Caco-2 (cell line): ENCODE measurements around the gene SNCG. TPM values are rescaled to one million over a fixed set of nuclear protein-coding genes. Genes with fewer than 3 reads are reported as not detected.

Source experiments
- BruUV-seq: library from RNA; stranded (reverse); fragments of 400-500 nt; replicated peaks from 2 replicates; lab custom pipeline; 2021; lab: Mats Ljungman, UMichigan
- CTCF ChIA-PET: fragments of 300-600 bp; sonication (Branson Sonifier 250); formaldehyde crosslinking; loops from one replicate; lab custom pipeline; 2022; ENCODE audit warnings: antibody characterized with exemption; lab: Charles Lee
- POLR2A ChIA-PET: fragments of 300-600 bp; sonication (Branson Sonifier 250); formaldehyde crosslinking; loops from one replicate; lab custom pipeline; 2022; ENCODE audit warnings: antibody characterized with exemption; lab: Charles Lee
- DNase-seq, 2 experiments: peaks; one replicate each; pipeline versions ENCODE4 v3.0.0 to v3.0.0-alpha.2; 2020 to 2022
- H3K27me3 ChIP-seq: replicated peaks from 2 replicates; pipeline ENCODE4 v1.6.0; 2011; ENCODE audit warnings: low read length; ENCODE audit not compliant: control insufficient read depth, insufficient read depth
- H3K36me3 ChIP-seq: 2 replicates; pipeline ENCODE4 v1.5.1; 2011; ENCODE audit warnings: low read length; ENCODE audit not compliant: control insufficient read depth, insufficient read depth
- H3K4me1 ChIP-seq: fragments of 250-450 bp; sonication (Bioruptor Pico); 2 replicates; pipeline ENCODE4 v1.5.1; 2020; ENCODE audit warnings: mild to moderate bottlenecking
- H3K4me3 ChIP-seq: 2 replicates; pipeline ENCODE4 v1.5.1; 2011; ENCODE audit warnings: low read depth, mild to moderate bottlenecking, control low read depth, low read length
- H3K9me3 ChIP-seq: fragments of 250-450 bp; sonication (Bioruptor Pico); 2 replicates; pipeline ENCODE4 v1.5.1; 2020; ENCODE audit warnings: mild to moderate bottlenecking, moderate library complexity
- H3K27ac Mint-ChIP-seq: one replicate; pipeline ENCODE4 v1.8.0; 2022; ENCODE audit warnings: mixed read lengths; ENCODE audit not compliant: unreplicated experiment
- H3K27me3 Mint-ChIP-seq: one replicate; pipeline ENCODE4 v1.8.0; 2022; ENCODE audit warnings: mixed read lengths; ENCODE audit not compliant: insufficient read depth, unreplicated experiment
- H3K36me3 Mint-ChIP-seq: one replicate; pipeline ENCODE4 v1.8.0; 2022; ENCODE audit warnings: mild to moderate bottlenecking, mixed read lengths; ENCODE audit not compliant: insufficient read depth, unreplicated experiment
- H3K4me1 Mint-ChIP-seq: one replicate; pipeline ENCODE4 v1.8.0; 2022; ENCODE audit warnings: low read depth, mixed read lengths; ENCODE audit not compliant: unreplicated experiment
- H3K4me3 Mint-ChIP-seq: one replicate; pipeline ENCODE4 v1.8.0; 2022; ENCODE audit warnings: mild to moderate bottlenecking, moderate library complexity, mixed read lengths; ENCODE audit not compliant: unreplicated experiment
- H3K9me3 Mint-ChIP-seq: one replicate; pipeline ENCODE4 v1.8.0; 2022; ENCODE audit warnings: mixed read lengths; ENCODE audit not compliant: unreplicated experiment
- intact Hi-C: fragments of 100-400 bp; cut with micrococcal nuclease; formaldehyde crosslinking; loops from one replicate; pipeline ENCODE4 v1.10.0; 2022; ENCODE audit not compliant: unreplicated experiment
- total RNA-seq: library from RNA; stranded (reverse); gene quantifications from 2 replicates; pipeline ENCODE4 v1.2.3, GENCODE V29; 2022
- TF ChIP-seq, protein P1 (sequence below), 2 experiments: fragments of 200-600 bp in 1 of 2; IDR thresholded peaks; 1 replicate in 1 of 2; 2 replicates in 1 of 2; pipeline versions ENCODE4 v1.5.1 to v1.8.0; 2011 to 2022; ENCODE audit warnings: antibody characterized with exemption in 1 of 2, control low read depth in 1 of 2, inconsistent platforms in 1 of 2, low read depth in 1 of 2, low read length in 1 of 2, mild to moderate bottlenecking in 1 of 2, moderate library complexity in 1 of 2; ENCODE audit not compliant: insufficient read depth in 1 of 2, severe bottlenecking in 1 of 2, unreplicated experiment in 1 of 2

Gene SNCG
- total RNA-seq, 1 experiment from 2014 or later = 0.45 TPM

DNA sequence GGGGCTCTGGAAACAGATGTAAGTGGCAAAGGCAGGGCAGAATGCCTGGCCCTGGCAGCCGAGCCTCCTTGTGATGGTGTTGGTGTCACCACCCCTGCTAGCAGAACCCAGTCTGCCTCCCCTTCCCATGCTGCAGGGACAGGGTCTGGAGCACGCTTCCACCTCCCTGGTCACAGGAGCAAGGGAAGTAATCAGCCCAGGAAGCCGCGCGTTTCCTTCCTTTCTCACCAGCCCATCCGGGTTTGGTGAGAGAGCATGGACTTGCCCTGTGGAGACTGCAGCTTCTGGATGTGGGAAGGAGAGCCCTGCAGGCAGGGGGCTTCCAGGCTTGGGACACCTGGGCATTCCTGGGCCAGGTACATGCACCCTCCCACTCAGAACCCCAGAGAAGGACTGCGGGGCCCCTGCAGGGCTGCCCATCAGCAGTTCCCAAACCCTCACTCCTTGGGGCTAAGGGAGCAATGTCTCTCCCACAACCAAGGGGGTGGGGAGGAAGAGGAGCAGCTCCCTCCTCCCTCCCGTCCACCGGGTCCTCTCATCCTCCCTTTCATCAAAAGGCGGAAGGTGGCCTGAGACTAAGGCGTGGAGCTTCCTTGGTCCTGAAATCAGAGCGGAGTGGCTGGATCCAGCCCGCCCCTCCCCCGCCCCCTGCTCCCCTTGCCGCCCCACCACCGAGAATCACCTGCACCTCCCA is 2.8 kb upstream of the SNCG start:
- no peaks in the 10 kb centered on the region for H3K36me3 Mint-ChIP-seq
- POLR2A ChIA-PET = interaction anchor here (0.6 kb wide), 1 partner anchor 9 kb away, joined by 3 read pairs; no protein-coding TSS in a partner anchor
- intact Hi-C loops = no loop called here
- TF ChIP-seq, protein P1, sequence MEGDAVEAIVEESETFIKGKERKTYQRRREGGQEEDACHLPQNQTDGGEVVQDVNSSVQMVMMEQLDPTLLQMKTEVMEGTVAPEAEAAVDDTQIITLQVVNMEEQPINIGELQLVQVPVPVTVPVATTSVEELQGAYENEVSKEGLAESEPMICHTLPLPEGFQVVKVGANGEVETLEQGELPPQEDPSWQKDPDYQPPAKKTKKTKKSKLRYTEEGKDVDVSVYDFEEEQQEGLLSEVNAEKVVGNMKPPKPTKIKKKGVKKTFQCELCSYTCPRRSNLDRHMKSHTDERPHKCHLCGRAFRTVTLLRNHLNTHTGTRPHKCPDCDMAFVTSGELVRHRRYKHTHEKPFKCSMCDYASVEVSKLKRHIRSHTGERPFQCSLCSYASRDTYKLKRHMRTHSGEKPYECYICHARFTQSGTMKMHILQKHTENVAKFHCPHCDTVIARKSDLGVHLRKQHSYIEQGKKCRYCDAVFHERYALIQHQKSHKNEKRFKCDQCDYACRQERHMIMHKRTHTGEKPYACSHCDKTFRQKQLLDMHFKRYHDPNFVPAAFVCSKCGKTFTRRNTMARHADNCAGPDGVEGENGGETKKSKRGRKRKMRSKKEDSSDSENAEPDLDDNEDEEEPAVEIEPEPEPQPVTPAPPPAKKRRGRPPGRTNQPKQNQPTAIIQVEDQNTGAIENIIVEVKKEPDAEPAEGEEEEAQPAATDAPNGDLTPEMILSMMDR (IDR thresholded peaks at IDR 0.05; ENCODE audit: insufficient read depth in 1 of 2, low read depth in 1 of 2, low read length in 1 of 2, severe bottlenecking in 1 of 2, unreplicated experiment in 1 of 2) = no peak
- DNase-seq = no peak
- Histone ChIP-seq H3K4me3 (no peak overlapping the region), H3K9me3 (peaks cover 17% of the 10 kb centered on the region), H3K4me1 (peaks cover 18% of the 10 kb centered on the region), H3K27me3 (no peaks in the 10 kb centered on the region), H3K36me3 (no peaks in the 10 kb centered on the region)
- H3K27me3 Mint-ChIP-seq = no peaks in the 10 kb centered on the region
- no TSS peak for BruUV-seq
- H3K4me3 Mint-ChIP-seq = no peak overlapping the region
- no peak overlapping the region for H3K27ac Mint-ChIP-seq
- H3K4me1 Mint-ChIP-seq = no peaks in the 10 kb centered on the region
- H3K9me3 Mint-ChIP-seq = peaks cover 13% of the 10 kb centered on the region
- CTCF ChIA-PET = interaction anchor here (2.1 kb wide), 1 partner anchor 11 kb away, joined by 8 read pairs; no protein-coding TSS in a partner anchor

DNA sequence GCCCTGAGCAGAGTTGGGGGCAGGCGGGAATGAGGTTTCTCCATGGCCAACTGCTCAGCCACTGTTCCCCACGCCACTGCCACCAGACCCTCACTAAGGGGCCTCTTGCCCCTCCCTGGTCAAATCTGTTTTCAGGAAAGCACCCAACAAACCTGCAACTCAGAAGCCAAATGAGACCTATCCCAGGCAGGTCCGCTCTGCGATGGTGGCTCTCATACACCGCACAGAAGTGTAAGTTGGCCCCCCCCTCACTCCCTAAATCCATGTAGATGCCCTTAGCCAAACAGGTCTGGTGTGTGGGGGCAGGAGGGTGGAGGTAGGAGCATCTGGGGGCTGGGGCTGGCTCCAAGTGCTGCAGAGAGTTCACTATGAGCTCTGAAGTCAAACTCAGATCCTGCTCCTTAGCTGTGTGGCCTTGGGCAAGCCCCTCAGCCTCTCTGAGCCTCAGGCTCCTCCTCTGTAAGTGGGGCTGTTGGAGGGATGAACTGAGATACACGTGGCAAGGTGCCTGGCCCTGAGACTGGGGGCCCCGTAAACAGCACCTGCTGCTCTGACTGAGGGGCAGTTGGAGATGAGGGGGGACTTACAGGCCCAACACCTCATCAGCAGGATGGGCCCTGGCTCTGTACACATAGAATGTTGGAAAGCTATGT is 2.1 kb upstream of the SNCG start:
- H3K4me3 Mint-ChIP-seq = no peak overlapping the region
- no TSS peak for BruUV-seq
- peaks cover 18% of the 10 kb centered on the region for H3K4me1 ChIP-seq
- H3K9me3 Mint-ChIP-seq = peaks cover 13% of the 10 kb centered on the region
- no peaks in the 10 kb centered on the region for H3K27me3 ChIP-seq
- H3K36me3 ChIP-seq = no peaks in the 10 kb centered on the region
- ChIA-PET CTCF (no interaction called here), POLR2A (interaction anchor here (0.6 kb wide), 1 partner anchor 8 kb away, joined by 3 read pairs; no protein-coding TSS in a partner anchor)
- DNase-seq = no peak
- no peak overlapping the region for H3K27ac Mint-ChIP-seq
- no peaks in the 10 kb centered on the region for H3K27me3 Mint-ChIP-seq
- peaks cover 17% of the 10 kb centered on the region for H3K9me3 ChIP-seq
- intact Hi-C loops = no loop called here
- no peaks in the 10 kb centered on the region for H3K4me1 Mint-ChIP-seq
- no peaks in the 10 kb centered on the region for H3K36me3 Mint-ChIP-seq
- TF ChIP-seq, protein P1 (IDR thresholded peaks at IDR 0.05; ENCODE audit: insufficient read depth in 1 of 2, low read depth in 1 of 2, low read length in 1 of 2, severe bottlenecking in 1 of 2, unreplicated experiment in 1 of 2) = no peak
- no peak overlapping the region for H3K4me3 ChIP-seq

DNA sequence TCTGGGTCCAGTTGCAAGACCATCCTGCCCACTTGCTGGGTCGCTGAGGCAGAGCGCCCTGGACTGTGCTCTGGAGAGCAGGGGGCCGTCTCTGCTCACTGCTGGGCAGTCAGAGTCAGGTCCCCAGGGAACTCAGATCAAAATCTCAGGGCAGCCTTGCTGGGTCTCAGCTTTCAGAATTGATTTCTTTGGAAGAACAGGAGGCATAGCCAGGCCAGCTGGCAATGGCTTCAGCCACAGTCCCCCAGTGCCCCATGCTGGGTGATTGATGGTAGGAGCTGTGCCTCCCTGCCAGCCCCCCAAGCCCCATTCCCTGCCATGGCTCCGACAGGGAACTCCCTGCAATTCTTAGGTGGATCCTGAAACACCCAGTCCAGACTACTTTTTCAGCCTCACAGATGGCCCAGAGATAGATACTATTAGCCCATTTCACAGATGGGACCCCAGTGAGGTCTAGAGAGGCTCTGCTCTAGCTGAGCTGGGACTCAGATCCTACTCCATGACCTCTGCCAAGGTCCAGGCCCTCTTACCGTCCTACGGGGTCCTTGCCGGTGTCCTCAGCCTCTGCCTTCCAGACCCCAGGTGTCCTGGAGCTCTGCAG is 1.5 kb upstream of the SNCG start:
- Mint-ChIP-seq H3K36me3 (no peaks in the 10 kb centered on the region), H3K27ac (no peak overlapping the region), H3K27me3 (no peaks in the 10 kb centered on the region), H3K9me3 (peaks cover 9% of the 10 kb centered on the region), H3K4me3 (no peak overlapping the region), H3K4me1 (no peaks in the 10 kb centered on the region)
- TF ChIP-seq, protein P1 (IDR thresholded peaks at IDR 0.05; ENCODE audit: insufficient read depth in 1 of 2, low read depth in 1 of 2, low read length in 1 of 2, severe bottlenecking in 1 of 2, unreplicated experiment in 1 of 2) = no peak
- CTCF ChIA-PET = no interaction called here
- H3K27me3 ChIP-seq = no peaks in the 10 kb centered on the region
- no peak overlapping the region for H3K4me3 ChIP-seq
- no peak for DNase-seq
- H3K36me3 ChIP-seq = no peaks in the 10 kb centered on the region
- no TSS peak for BruUV-seq
- H3K9me3 ChIP-seq = peaks cover 16% of the 10 kb centered on the region
- peaks cover 18% of the 10 kb centered on the region for H3K4me1 ChIP-seq
- intact Hi-C loops = no loop called here
- POLR2A ChIA-PET = no interaction called here
